IMR-90 (cell line): ENCODE data around the gene CCL23. TPM values are rescaled to one million over a fixed set of nuclear protein-coding genes. Genes with fewer than 3 reads are reported as not detected.

Experiments
- ATAC-seq: fragments of 200-7000 bp; cut with Tn5 transposase; 2 replicates; pipeline ENCODE4 v1.9.1; 2020; ENCODE audit warnings: low read depth, mild to moderate bottlenecking, moderate library complexity
- BruUV-seq: library from RNA; stranded (reverse); fragments of 400-500 nt; replicated peaks from 2 replicates; lab custom pipeline; 2021; lab: Mats Ljungman, UMichigan
- CTCF ChIA-PET: fragments of 300-600 bp; formaldehyde crosslinking; extraction: SDS; loops from one replicate; lab custom pipeline; 2021; ENCODE audit warnings: antibody characterized with exemption; lab: Yijun Ruan, JAX
- POLR2A ChIA-PET: fragments of 300-600 bp; sonication (Branson Sonifier 250); formaldehyde crosslinking; loops from one replicate; lab custom pipeline; 2022; ENCODE audit warnings: antibody characterized with exemption; ENCODE audit not compliant: unreplicated experiment; lab: Charles Lee
- DNase-seq: peaks from one replicate; pipeline ENCODE4 v3.0.0; 2013
- H2AFZ ChIP-seq: replicated peaks from 2 replicates; pipeline ENCODE3; 2013; ENCODE audit warnings: low read length, mild to moderate bottlenecking; ENCODE audit not compliant: poor library complexity
- H2AK5ac ChIP-seq: 2 replicates; pipeline ENCODE4 v1.6.1; 2013; ENCODE audit warnings: low read depth, low read length, inconsistent platforms
- H2AK9ac ChIP-seq: replicated peaks from 2 replicates; pipeline ENCODE3; 2013; ENCODE audit warnings: mild to moderate bottlenecking, low read depth, low read length, moderate library complexity; ENCODE audit not compliant: poor library complexity
- H2BK120ac ChIP-seq: 2 replicates; pipeline ENCODE4 v1.6.1; 2013; ENCODE audit warnings: low read depth, low read length, inconsistent platforms
- H2BK15ac ChIP-seq: 3 replicates; pipeline ENCODE4 v1.6.1; 2013; ENCODE audit warnings: low read depth, low read length, inconsistent platforms
- H2BK20ac ChIP-seq: 2 replicates; pipeline ENCODE4 v1.6.1; 2013; ENCODE audit warnings: low read depth, mild to moderate bottlenecking, inconsistent platforms, low read length, moderate library complexity
- H2BK5ac ChIP-seq: 2 replicates; pipeline ENCODE4 v1.6.1; 2013; ENCODE audit warnings: mild to moderate bottlenecking, low read depth, low read length, inconsistent platforms; ENCODE audit not compliant: poor library complexity, severe bottlenecking
- H3K14ac ChIP-seq: replicated peaks from 2 replicates; pipeline ENCODE4 v1.6.1; 2013; ENCODE audit warnings: low read depth, low read length, inconsistent platforms
- H3K18ac ChIP-seq: 2 replicates; pipeline ENCODE4 v1.6.1; 2013; ENCODE audit warnings: low read depth, low read length, control low read depth
- H3K23ac ChIP-seq: 2 replicates; pipeline ENCODE4 v1.6.1; 2013; ENCODE audit warnings: low read depth, low read length, inconsistent platforms
- H3K27ac ChIP-seq: 2 replicates; pipeline ENCODE4 v1.5.1; 2013; ENCODE audit warnings: mild to moderate bottlenecking, control low read depth, low read length; ENCODE audit not compliant: insufficient read depth
- H3K27me3 ChIP-seq: 2 replicates; pipeline ENCODE4 v1.6.1; 2013; ENCODE audit warnings: low read length; ENCODE audit not compliant: control insufficient read depth, insufficient read depth
- H3K36me3 ChIP-seq: 2 replicates; pipeline ENCODE4 v1.6.1; 2013; ENCODE audit warnings: low read length, mixed read lengths; ENCODE audit not compliant: control insufficient read depth, insufficient read depth
- H3K4ac ChIP-seq: 2 replicates; pipeline ENCODE4 v1.6.1; 2013; ENCODE audit warnings: low read depth, low read length, inconsistent platforms
- H3K4me1 ChIP-seq: 2 replicates; pipeline ENCODE4 v1.6.1; 2013; ENCODE audit warnings: low read length, mixed read lengths; ENCODE audit not compliant: control insufficient read depth, insufficient read depth
- H3K4me2 ChIP-seq: 2 replicates; pipeline ENCODE4 v1.6.1; 2013; ENCODE audit warnings: low read depth, mild to moderate bottlenecking, control low read depth, low read length, moderate library complexity
- H3K4me3 ChIP-seq: 2 replicates; pipeline ENCODE4 v1.5.1; 2013; ENCODE audit warnings: low read depth, mild to moderate bottlenecking, control low read depth, low read length, moderate library complexity; ENCODE audit not compliant: insufficient read depth
- H3K56ac ChIP-seq: 2 replicates; pipeline ENCODE4 v1.6.1; 2013; ENCODE audit warnings: low read length, inconsistent platforms; ENCODE audit not compliant: insufficient read depth; ENCODE audit errors: extremely low read depth
- H3K79me1 ChIP-seq, 2 experiments: 2 replicates each; pipeline ENCODE4 v1.6.1; 2013; ENCODE audit warnings: low read length in 2 of 2, inconsistent platforms in 1 of 2, low read depth in 1 of 2
- H3K9ac ChIP-seq: 2 replicates; pipeline ENCODE4 v1.6.1; 2013; ENCODE audit warnings: low read depth, low read length, control low read depth
- H3K9me1 ChIP-seq: 2 replicates; pipeline ENCODE4 v1.6.1; 2013; ENCODE audit warnings: low read length, inconsistent platforms; ENCODE audit not compliant: insufficient read depth
- H3K9me3 ChIP-seq: 2 replicates; pipeline ENCODE4 v1.6.1; 2013; ENCODE audit warnings: low read length; ENCODE audit not compliant: control insufficient read depth, insufficient read depth
- H4K20me1 ChIP-seq: 2 replicates; pipeline ENCODE4 v1.6.1; 2013; ENCODE audit warnings: low read length, inconsistent platforms; ENCODE audit not compliant: insufficient read depth
- H4K5ac ChIP-seq: 2 replicates; pipeline ENCODE4 v1.6.1; 2013; ENCODE audit warnings: mild to moderate bottlenecking, low read depth, low read length, control low read depth
- H4K8ac ChIP-seq, 2 experiments: 2 replicates each; pipeline ENCODE4 v1.6.1; 2013; ENCODE audit warnings: low read depth in 2 of 2, low read length in 2 of 2, control low read depth in 1 of 2, inconsistent platforms in 1 of 2
- H4K91ac ChIP-seq: 2 replicates; pipeline ENCODE4 v1.6.1; 2013; ENCODE audit warnings: low read depth, low read length, inconsistent platforms; ENCODE audit not compliant: insufficient read depth
- BHLHE40 ChIP-seq: fragments of 150-350 bp; IDR thresholded peaks from 2 replicates; pipeline ENCODE4 v1.6.1; 2016; ENCODE audit warnings: mild to moderate bottlenecking, low read depth, low read length
- FOS ChIP-seq: fragments of 150-350 bp; IDR thresholded peaks from 2 replicates; pipeline ENCODE4 v1.6.1; 2016; ENCODE audit warnings: low read depth, low read length
- MXI1 ChIP-seq: IDR thresholded peaks from 2 replicates; pipeline ENCODE4 v1.6.1; 2012; ENCODE audit warnings: low read depth, mild to moderate bottlenecking, low read length, moderate library complexity, borderline replicate concordance
- RAD21 ChIP-seq: IDR thresholded peaks from 2 replicates; pipeline ENCODE4 v1.6.1; 2012; ENCODE audit warnings: low read length, improper control_type of control experiment
- RFX5 ChIP-seq: IDR thresholded peaks from 2 replicates; pipeline ENCODE4 v1.8.0; 2012; ENCODE audit warnings: low read depth, mild to moderate bottlenecking, low read length, moderate library complexity
- WGBS, 2 experiments: methylation state at CpG; one replicate each; pipeline versions ENCODE4 v1.1.5 to v1.1.7; 2013; ENCODE audit warnings: missing lambda C conversion rate in 2 of 2; ENCODE audit not compliant: insufficient read length in 1 of 2; ENCODE audit errors: extremely low coverage in 2 of 2; 5-methylcytosine and 5-hydroxymethylcytosine counted together
- dilution Hi-C: fragments of 300-500 bp; cut with HindIII; formaldehyde crosslinking; loops from one replicate; pipeline ENCODE4 v1.14.3; 2018; ENCODE audit warnings: low sequenced_read_pairs; ENCODE audit not compliant: unreplicated experiment
- in situ Hi-C: fragments of 300-500 bp; cut with MboI; formaldehyde crosslinking; loops from 3 replicates; pipeline ENCODE4 v1.14.3; 2019; ENCODE audit warnings: low sequenced_read_pairs, inconsistent platforms, mixed read lengths
- intact Hi-C: fragments of 100-400 bp; cut with micrococcal nuclease; formaldehyde crosslinking; loops from 2 replicates; pipeline ENCODE4 v1.10.0; 2022
- polyA plus RNA-seq, 3 experiments: library from polyadenylated mRNA; depleted of rRNA; stranded (reverse); fragments of >200 nt; gene quantifications; 2 replicates each; pipeline ENCODE4 v1.2.3, GENCODE V29; 2012; ENCODE audit warnings: low replicate concordance in 1 of 3
- total RNA-seq: library from RNA; depleted of rRNA; stranded (reverse); fragments of >200 nt; gene quantifications from 2 replicates; pipeline ENCODE4 v1.2.3, GENCODE V29; 2012

The CCL23 gene
- total and polyA plus RNA-seq, 2 of the 4 experiments (the other 2 are of a cell fraction) = not detected

GRCh38 chr17:36011201-36011600, 6.6 kb downstream of the CCL23 start:
- no peak overlapping the region for H3K4me2 ChIP-seq
- H3K9me3 ChIP-seq = no peaks in the 10 kb centered on the region
- no peak overlapping the region for H3K4ac ChIP-seq
- no peaks in the 10 kb centered on the region for H4K20me1 ChIP-seq
- H3K18ac ChIP-seq = no peak overlapping the region
- no peak overlapping the region for H2BK15ac ChIP-seq
- H3K36me3 ChIP-seq = no peaks in the 10 kb centered on the region
- H3K14ac ChIP-seq = no peak overlapping the region
- H3K23ac ChIP-seq = no peak overlapping the region
- no peak overlapping the region for H2BK5ac ChIP-seq
- dilution Hi-C loops = no loop called here
- no TSS peak for BruUV-seq
- H3K9ac ChIP-seq = no peak overlapping the region
- no peak overlapping the region for H2AK5ac ChIP-seq
- TF ChIP-seq RAD21 (no peak), FOS (no peak), BHLHE40 (no peak), RFX5 (no peak), MXI1 (no peak)
- no peak for DNase-seq
- H3K56ac ChIP-seq = no peak overlapping the region
- ChIA-PET CTCF (no interaction called here), POLR2A (no interaction called here)
- no peak overlapping the region for H4K8ac ChIP-seq
- H4K91ac ChIP-seq = no peak overlapping the region
- ATAC-seq = no peak
- no peaks in the 10 kb centered on the region for H3K9me1 ChIP-seq
- H3K79me1 ChIP-seq = no peaks in the 10 kb centered on the region
- intact Hi-C loops = no loop called here
- H3K27me3 ChIP-seq = peaks cover 3% of the 10 kb centered on the region
- no peaks in the 10 kb centered on the region for H3K4me1 ChIP-seq
- no peak overlapping the region for H3K4me3 ChIP-seq
- no peak overlapping the region for H2AFZ ChIP-seq
- H2AK9ac ChIP-seq = no peak overlapping the region
- no peak overlapping the region for H2BK120ac ChIP-seq
- no CpG with 5 or more reads among the region's 2 CpGs for WGBS, 2 experiments
- H3K27ac ChIP-seq = no peak overlapping the region
- in situ Hi-C loops = no loop called here
- no peak overlapping the region for H2BK20ac ChIP-seq
- no peak overlapping the region for H4K5ac ChIP-seq
